ENCODE measurements around the gene HOXB5.

Gene HOXB5

GRCh38 chr17:48629411-48629759, 35.8 kb upstream of the HOXB5 start:
- DNase-seq (ENCODE audit: low spot score): no peak

GRCh38 chr17:48628649-48629410, 35.3 kb upstream of the HOXB5 start:
- no peak for DNase-seq (ENCODE audit: low spot score)

- no peak for DNase-seq (ENCODE audit: low spot score)
Measured at GRCh38 chr17:48627623-48628521, 34.3 kb upstream of the HOXB5 start.

DNA sequence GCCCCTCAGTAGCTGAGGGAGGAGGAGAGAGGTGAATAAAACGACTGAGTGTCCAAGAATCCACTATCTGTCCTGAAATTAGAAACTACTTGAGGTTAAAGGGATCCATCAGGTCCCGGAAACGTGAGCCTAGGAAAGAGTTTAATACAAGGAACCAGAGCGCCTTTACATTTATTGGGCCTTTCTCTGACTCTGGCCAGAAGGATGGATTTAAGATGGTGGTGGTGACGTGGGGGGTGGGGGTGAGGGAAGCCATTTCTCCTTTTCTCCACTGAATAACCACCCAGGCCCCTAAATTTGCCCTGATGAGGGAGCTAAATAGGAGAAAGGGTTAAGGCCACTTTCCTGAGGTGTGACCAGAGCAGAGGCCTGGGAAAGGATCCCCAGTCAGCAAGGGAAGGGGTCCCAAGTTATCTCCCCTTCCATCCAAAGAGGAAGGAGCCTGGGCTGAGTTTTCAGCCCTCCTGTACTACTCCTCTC, 33.6 kb upstream of the HOXB5 start:
- no peak for DNase-seq (ENCODE audit: low spot score)

DNA sequence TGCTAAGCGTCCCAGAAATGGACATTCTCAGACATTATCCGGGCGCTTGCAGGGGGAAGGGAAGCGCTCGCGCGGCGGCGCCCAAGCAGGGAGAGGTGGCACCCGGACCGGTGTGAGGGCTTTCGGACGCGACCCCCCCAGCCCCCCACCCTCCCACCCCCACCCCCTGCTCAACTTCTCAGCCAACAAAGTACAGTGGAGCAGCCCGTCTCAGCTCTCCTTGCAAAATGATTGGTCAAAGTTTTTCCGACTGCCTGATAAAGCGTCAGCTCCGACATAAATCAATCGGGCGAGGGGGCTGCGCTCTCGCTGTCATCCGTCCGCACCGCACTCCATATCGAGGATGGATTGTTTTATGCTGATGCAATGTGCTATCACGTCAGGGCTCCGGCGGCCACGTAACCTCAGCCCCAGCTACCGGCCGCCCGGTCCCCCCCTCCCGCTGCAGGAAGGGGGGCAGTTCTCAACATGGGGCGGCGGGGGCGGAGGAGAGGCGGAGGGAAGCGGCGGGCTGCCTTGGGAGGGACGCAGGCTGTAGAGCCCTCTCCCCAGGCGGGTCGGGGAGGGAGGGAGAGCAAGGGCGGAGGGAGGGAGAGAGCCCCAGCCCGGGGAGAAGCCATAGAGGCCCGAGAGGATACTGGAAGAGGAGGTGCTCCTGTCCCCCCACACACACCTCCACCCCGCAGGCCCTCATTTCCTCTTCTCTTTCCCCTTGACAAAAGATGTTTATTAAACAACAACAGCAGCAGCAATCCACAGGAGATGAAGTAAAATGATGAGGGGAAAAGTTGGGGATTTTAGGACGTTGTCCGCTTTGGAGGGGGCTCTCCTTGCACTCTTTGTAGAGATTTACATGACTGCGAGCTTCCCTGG, 32.9 kb upstream of the HOXB5 start, which contains the start of gene HOXB9:
Gene HOXB9 (minus strand): TSS at position 114 of the 873 bp plus-strand sequence. CDS start 89 bp downstream, at position 25.
- peak; percentile 80 for DNase-seq (ENCODE audit: low spot score)

DNA sequence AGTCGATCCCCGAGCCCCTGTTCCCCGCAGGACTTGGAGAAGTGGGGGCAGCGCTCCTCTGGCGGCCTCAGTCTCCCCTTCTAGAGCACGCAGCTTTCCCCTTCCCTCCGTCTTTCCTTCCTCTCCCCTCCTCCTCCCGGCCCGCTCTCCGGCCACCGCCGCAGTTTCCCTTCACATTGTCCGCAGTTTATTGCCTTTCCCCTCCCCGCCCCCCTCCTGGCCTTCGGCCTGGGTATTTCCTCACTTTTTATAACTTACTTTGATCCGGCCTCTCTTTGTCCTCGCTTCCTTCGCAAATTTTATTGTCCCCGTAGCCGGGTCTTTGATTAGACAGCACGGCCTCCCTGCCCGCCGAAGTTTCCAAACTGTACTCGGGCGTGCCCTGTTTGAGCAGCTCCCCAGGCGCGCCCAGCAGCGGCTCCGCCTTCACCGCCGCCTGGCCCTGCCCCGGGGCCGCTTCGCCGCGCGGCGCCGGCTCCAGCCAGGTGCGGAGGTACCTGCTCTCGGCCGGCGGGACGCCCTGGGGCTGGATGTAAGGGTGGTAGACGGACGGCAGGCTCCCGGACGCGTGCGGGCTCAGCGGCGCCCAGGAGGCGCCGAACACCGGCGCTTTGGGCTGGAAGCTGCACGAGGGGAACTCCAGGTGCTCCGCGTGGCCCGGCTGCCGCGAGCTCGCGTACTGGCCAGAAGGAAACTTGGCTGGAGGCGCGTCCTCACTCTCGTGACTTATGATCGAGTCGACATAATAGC, 32.1 kb upstream of the HOXB5 start:
- DNase-seq (ENCODE audit: low spot score): peak; percentile 90

DNA sequence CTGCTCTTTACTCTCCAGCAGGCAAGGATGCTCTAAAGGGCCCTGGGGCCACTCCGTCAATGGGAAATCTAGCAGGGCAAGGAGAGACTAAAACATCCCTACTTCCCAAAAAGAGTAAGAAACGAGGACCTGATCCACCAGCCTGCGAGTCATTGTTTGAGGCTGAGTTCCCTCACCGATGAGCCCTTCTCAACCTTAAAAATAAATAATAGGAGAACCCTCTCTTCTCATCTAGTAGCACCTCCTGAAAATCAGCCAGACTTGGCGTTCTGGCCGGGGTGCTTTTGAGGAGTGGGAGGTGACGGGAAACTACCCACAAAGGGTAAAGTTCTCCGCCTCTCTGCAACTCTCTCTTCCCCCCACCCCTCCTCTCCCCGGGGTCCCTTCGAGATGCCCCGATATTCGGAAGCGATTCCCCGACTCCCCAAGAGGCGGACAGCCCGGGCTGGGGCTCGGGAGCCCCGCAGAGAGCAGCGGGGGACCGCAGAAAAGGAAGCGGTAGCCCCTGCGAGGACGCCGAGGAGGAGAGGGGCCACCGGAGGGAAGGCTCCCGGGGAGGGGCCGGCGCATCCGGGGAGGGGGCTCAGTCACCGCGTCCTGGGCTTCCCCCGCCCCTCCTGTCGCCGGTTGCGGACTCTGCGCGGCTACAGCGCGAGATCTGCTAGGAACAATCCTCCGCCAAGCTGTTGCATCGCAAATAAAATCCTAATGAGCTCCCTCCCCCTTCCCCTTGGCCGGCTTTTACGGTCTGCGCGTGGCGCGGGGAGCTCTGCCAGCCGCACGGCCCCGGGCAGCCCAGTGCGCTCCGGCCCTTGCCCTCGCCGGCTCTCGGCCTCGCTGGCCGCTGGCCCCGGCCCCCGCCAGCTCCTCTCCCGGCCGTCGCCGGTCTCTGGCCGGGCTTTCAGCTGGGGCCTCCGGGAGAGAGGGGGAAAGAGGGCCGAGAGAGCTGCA, 31.2 kb upstream of the HOXB5 start:
- DNase-seq (ENCODE audit: low spot score): no peak

GRCh38 chr17:48624118-48624517, 30.5 kb upstream of the HOXB5 start:
- DNase-seq (ENCODE audit: low spot score): no peak

DNA sequence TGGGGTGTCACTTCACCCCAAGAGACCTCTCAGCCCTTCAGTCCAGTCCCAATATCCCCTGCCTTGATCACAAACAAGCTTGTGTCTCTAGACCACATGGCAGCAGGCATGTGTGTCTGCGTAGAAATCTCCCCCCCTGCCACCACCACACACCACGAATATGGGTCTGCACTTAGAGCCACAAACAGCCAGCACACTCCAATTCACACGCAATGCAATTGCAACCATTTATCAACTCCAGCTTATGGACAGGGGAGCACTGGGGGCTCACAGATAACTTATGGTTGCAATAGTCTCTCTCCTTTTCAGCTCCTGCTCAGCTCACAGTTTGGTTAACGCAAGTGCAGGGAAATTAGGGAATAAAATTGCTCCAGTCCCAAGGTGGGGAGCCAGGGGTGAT, 30.0 kb upstream of the HOXB5 start:
- DNase-seq (ENCODE audit: low spot score): no peak

- DNase-seq (ENCODE audit: low spot score): no peak
Measured at GRCh38 chr17:48622857-48623256, 29.3 kb upstream of the HOXB5 start.

GRCh38 chr17:48621410-48622392, 28.1 kb upstream of the HOXB5 start:
- DNase-seq (ENCODE audit: low spot score): no peak

- DNase-seq (ENCODE audit: low spot score): no peak
Measured at GRCh38 chr17:48620461-48621139, 27.0 kb upstream of the HOXB5 start.

GRCh38 chr17:48619826-48620449, 26.4 kb upstream of the HOXB5 start:
- no peak for DNase-seq (ENCODE audit: low spot score)

- peak; percentile 99 for DNase-seq (ENCODE audit: low spot score)
Measured at GRCh38 chr17:48618256-48618896, 24.8 kb upstream of the HOXB5 start.

DNA sequence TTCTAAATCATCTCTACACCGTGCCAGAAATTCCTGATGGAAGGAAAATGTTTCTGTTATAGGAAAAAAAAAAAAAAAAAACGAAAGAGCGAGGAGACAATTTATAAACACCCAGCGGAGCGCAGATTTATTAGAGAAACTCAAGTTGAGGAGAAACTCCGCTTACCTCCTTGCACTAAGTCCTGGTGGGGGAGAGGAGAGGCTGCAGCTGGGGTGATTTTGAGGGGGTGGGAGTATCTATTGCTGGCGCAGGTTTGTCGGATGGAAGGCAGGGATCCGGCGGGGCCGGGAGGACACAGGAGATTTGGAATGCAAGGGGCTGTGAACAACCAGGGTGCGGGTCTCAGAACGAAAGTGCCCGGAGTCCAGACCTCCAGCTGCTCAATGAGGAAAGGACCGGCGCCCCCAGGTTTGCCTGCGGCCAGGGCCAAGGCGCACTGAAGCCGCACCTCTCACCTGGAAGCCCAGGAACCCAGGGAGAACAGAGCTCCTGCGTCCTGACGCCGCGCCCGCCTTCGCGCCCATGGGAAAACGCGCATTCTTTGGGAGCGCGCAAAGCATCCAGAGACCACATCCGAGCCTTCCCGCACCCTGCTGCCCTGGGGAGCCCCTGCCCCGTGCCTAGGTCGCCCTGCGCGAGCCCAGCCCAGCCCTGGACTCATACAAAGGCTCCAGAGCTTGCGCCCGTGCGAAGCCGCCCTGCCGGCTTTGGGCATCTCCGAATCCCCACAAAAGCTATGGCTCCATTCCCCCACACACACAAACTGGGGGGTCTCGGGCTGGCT, 24.1 kb upstream of the HOXB5 start:
- DNase-seq (ENCODE audit: low spot score): no peak

DNA sequence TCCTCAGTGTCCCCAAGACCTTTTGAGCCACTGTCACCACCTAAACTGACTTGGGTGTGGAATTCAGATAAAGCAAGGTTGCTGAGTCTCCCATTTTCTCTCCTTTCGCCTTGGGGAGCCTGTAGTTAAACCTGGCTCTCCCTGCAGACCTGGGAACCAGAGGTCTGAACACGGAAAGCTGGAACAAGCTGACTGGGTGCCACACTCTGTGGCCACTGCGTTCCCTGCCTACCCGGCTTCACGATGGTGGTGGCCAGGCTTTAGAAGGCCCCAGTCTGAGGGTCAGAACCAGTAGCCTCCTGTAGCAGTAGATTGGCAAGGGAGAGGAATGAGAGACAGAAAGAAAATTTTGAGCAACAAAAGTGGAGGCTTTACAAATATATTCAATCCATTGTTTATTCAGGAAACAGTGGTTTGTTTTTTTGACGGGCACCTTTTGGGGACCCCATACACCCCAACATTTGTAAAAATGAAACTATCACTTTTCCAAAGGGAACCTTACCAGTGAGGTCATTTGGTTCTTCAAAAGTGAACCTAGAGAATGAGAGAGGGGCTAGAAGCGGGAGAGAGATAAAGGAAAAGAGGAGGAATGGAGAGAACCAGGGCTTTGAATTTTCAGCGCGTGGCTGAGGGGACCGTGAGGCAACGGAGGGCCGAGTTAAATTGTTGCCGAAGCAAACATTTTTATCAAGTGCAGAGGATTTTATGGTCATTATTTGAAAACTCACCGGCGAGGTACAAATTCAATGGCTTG, 23.3 kb upstream of the HOXB5 start:
- no peak for DNase-seq (ENCODE audit: low spot score)

Measured in HuH-7 (cell line).